SKM-1 treated with dmso at 0.1 percent for 144 hours (cell line): ENCODE results near the gene GSC2.

Experiments used
- DNase-seq: peaks from one replicate; lab custom pipeline; 2025; ENCODE audit not compliant: unreplicated experiment; lab: John Stamatoyannopoulos, UW

Gene GSC2

DNA sequence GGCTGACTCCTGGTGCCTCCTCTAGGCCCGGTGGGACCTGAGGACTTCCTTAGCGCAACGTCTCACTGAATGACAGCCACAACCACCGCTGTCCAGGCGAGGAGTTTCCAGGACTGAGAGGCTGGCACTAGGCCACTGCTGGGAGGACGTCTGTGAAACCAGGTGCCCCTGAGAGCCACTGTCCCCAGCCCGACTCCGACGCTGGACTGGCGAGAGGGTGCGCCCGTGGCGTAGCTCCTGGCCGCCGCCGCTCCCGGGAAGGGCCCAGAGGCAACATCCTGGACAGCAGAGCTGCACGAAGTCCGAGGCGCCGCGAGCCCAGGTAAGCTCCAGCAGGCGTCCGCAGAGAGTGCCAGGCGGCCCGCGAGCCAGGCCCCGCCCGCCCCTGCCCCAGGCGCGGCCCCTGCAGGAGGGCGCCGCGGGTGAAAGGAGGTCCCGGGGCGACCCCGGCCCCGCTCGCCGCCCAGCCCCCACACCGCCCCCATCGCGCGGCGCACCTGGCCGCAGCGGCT is 28.4 kb downstream of the GSC2 start:
- DNase-seq = no peak

DNA sequence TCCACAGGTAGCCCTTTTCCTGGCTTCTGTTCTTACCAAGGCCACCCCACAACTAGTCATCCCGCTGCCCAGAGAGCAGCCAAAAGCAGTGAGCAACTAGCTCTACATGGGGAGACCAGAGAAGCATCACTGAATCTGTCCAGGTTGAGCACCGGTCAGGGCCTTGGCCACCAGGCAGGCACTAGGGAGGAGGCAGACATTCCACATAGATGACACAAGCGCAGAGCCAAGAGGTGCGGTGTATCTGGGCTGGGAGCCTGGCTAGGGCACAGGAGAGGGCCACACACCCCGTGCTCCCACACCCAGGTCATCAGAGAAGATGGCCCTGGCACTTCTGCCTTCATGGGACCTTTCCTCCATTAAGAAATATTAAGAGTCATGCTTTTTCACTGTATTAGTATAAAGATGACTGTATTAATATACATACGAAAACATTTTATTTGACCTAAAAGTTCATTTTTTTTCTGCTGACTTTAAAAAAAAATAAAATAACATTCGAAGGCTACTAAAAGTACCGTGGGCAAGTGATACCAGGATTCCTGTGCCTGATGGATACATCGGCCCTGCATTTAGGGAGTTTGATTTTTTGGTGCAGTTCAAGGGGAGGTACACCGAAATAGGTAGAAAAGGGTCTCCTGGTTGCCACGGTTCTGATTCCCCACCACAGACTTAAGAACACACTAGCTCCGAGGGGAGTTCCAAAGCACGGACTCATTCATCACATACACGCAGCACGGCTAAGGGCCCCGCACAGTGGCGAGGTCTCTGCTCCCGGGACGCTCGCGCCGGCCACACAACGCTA is 29.1 kb downstream of the GSC2 start:
- no peak for DNase-seq

DNA sequence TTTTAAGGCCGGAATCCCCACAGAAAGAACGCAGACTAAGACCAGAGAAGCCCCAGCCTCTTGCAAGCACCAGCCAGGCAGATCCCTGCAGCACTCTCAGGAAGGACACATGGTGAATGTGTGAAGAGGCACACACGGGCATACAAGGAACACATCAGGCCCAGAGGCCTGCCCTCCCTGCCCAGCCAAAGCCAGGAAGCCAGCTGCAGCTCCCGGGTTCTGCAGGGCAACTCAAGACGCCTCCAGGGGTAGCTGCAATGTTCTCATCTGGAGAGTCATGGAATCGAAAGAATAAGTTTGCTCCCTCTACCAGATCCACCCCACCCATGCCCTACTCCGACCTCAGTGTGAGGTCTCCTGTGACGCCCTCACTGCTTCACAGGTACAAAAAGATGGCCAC is 30.1 kb downstream of the GSC2 start:
- no peak for DNase-seq

DNA sequence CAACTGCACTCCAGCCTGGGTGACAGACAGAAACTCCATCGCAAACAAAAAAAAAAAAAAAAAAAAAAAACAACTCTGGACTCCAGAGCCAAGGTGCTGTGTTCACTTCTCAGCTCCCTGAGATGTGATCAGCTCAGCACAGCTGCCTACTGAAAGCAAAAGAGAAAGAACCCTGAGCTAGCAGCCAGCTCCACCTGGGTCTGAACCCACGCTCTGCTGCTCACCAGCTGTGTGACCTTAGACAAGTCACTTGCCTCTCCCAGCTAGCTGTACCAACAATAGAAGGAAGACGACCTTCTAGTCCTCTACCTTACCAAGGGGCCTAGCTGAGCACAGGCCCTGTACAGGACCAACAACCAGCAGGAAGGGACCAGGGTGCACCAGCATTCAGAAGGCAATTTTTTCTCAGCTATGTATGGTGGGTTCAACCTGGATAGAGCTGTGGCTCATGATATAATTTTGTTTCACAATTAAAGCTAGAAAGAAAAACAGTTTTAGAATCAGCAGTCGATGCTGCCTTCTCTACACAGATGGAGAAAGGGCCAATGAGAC is 31.7 kb downstream of the GSC2 start:
- no peak for DNase-seq

DNA sequence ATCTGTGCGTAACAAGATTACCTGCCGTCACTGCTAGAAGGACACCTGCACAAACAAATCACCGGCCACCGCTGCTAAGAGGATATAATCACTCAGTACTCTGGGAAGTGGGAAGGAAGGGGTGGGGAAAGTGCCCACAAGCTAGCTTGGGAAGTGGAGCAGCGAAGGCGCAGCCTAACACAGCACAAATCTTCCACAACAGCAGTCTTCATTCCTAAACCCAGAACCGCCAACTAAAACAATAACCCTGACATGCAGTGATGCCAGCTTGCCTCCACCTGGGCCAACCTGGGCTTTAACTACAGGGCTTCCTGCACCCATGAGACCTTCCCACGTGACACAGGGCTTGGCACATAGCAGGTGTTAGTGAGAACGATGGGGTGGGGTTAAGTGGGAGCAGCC is 33.0 kb downstream of the GSC2 start:
- DNase-seq = no peak

DNA sequence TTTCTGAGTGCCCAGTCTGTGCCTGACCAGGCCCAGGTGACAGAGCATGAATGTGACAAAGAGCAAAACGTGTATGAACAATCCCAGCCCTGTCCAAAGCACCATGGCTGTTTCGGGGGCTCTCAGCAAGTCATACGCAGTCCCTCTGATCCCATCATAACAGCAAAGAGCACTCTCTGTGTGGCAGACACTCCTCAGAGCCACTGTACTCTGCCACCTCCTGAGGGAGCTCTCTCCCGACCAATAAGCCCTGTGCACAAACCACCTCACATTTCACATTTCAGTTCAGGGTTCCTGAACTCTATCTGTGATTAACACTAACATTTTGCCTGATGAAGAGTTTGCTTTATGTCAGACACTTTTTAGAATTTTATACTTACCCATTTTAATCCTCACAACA is 34.5 kb downstream of the GSC2 start:
- DNase-seq = no peak

DNA sequence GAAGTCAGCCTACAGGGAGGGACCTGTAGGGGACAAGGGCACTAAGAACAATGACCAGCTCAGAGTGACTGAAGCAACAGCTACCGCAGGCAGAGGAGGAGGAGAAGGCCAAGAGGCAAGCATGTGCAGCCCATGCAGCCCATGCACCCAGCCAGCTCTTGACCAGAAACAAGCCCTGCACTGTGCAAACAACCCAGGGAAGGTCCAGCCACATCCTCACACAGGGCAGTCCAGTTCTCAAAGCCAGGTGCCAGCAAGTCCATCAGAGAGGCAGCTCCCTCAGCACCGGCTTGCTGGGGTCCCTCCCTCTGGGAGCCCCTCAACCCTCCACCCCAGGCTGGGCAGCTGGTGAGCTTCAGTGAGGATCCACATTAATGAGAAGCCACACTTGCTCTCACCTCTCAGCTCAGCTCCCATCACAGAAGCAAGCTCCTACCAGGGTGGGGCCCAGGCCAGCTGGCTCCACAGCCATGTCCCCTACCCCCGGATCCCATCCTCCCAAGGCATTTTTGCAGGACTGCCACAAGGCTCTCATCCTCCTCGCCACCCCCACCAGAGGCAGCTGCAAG is 35.0 kb downstream of the GSC2 start:
- DNase-seq = no peak

DNA sequence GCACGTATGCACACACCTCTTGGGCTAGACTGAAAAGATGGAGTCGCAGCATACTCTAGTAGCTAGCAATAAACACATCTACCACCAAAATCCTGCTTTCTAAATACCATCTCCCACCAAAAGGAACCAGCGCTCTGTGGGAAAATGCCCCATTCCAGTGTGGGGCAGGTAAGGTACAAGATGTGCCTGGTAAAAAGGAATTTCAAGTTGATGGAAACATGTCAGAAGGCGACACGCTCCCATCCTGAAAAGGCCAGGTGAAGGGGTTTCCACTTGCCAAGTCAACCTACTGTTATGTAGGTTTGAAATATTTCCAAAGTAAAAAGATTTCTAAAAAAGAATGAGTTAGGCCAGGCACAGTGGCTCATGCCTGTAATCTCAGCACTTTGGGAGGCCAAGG is 36.7 kb downstream of the GSC2 start:
- no peak for DNase-seq

DNA sequence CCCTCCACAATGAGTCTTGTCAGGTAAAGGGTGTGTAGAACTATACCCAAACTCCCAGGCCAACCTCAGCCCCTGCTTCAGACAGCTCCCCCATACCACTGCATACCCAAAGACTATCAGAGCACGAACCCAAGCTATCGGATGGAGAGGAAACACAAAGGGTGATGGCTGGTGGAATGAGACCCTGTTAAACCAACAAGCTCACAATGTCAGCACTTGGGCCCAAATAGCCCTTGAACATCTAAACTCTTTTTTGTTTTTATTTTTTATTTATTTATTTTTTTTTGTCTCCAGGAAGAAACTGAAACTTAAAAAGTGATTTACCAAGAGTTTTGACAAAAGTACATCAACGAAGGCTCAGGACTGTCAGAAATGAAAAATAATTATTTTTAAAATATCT is 38.5 kb downstream of the GSC2 start:
- DNase-seq = no peak

DNA sequence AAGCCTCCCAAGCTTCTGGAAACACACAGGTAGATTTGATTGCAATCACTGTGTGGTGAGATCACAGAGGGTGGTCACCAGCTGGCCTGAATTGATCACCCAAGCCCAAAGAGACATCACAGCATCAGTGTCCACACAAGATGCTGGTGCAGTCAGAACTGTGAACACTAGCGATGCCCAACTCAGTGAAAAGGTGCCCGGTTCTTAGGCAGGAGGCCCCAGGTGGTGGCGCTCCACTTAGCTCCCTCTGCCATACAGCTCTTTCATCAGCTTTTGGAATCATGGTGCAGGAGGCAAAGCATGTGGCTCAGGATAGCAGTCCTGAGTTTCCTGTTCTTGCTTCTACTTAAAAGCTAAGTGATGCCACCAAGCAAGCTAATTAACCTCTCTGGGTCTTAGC is 39.0 kb downstream of the GSC2 start:
- DNase-seq = no peak

DNA sequence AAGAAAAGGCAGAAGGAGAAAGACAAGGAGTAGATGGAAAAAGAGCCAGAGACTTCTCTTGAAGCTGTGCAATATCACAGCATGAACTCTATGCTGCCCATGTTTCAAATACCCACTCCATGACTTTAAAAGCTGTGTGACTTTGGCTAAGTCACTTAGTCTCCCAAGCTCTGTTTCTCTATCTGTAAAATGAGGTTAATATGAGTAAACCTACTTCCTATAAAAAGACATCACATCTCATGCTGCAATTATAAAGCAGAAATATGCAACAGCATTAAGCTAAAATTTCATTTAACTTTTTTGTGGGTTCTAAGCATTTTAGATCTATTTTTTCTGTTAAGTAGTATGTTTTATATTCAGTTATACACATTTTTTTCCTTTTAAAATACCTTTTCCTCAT is 39.4 kb downstream of the GSC2 start:
- DNase-seq = no peak

DNA sequence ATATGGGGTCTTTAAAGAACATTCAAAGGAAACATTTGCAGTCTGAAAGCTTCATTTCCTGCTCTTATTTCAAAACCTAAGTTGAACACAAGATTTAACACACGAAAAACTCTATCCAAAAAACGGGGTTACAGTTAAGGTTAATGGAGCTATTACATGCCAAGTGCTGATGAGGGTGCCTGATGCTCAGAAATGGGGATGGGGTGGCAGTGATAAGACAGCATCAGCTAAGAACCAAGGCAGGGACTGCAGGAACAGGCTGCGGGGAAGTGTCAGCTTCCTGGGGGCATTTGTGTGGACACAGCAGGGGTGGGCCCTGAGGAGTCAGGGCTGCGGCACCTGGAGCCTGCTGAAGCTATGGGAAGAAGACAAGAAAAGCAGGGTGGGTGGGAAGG is 40.0 kb downstream of the GSC2 start:
- no peak for DNase-seq

DNA sequence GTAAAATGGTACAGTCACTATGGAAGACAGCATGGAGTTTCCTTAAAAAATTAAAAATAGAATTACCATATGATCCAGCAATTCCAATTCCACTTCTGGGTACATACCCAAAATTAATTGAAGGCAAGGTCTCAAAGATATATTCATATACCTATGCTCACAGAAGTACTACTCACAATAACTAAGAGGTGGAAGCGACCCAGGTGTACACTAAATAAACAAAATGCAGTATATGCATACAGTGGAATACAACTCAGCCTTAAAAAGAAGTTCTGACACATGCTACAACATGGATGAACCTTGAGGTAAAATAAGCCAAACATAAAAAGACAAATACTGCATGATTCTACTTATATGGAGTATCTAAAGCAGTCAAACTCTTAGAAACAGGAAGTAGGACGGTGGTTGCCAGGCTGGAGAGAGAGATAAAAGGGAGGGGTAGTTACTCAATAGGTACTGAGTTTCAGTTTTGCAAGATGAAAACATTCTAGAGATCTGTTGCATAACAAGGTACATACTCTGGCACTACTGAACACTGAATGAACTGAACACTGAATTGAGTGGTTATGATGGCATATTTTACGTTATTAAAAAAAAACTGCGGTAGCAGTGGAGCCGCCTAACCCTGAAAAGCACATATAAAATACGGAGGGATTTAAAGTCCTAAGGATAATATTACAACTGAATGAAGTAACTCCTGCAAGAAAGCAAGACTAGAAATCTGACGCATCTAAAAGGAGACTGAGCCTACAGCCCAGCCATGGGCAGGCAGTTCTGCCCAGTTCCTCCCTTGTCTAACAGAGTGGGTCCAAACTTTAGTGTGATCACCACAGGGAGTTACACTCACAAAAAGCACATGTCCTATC is 40.7 kb downstream of the GSC2 start:
- peak; percentile 99 for DNase-seq

DNA sequence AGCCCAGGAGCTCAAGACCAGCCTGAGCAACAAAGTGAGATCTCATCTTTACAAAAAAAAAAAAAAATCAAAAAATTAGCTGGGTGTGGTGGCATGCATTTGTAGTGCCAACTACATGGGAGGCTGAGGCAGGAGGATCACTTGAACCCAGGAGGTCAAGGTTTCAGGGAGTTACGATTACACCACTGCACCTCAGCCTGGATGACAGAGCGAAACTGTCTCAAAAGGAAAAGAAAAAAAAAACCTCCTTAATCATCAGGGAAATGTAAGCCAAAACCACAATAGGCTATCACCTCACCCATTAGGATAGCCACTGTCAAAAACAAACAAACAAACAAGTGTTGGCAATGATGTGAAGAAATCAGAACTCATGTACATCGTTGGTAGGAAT is 41.3 kb downstream of the GSC2 start:
- no peak for DNase-seq

DNA sequence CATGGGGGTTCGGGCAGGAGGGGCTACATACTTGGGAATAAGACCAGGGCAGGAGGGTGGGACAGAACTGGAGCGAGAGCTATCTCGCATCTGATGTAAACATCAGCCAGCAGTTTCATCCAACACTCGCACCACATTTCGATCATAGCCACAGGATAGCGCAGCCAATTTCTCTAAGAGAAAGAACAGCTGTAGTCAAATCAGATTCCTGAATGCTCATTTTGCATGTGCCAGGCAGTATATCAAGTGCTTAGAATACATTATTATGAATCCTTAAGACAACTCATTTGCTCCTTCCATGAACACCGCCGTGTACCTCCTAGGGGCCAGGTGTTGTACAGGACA is 42.4 kb downstream of the GSC2 start:
- no peak for DNase-seq

DNA sequence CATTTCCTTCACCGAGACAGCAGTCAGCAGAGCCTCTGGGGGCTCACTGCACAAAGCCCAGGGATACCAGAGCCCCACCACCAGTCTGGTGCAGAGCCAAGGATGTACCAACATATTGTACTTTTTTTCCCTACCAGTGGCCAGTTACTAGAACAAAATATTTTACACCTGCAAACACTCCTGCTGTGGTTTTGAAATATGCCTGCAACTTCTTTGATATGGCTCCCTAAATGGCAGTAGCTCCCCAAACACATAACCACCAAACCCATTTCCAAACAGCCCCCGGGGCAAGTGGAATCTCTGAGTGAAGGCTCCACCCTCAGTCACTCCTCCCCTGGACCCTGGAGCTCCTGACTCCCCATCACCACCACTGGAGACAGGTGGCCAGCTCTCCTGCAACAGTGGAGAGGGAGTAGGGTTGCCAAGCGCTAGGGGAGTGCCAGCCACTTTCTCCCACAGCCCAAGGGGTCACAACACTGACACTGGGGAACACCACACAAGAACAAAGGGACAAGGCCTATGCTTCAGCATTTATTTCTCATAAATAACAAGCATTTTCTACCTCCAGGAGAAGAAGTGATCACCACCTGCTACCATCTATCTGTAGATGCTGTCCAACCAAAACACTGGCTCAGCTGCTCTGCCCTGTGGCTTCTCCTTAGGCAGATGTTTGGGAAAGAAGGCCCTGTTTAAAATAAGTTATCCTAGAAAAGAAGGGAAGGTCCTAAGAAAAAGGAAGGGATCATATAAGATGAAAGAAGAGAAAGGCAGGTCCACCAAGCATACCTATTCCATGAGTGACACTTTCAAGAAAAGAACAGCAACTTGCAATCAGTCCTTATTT is 43.0 kb downstream of the GSC2 start:
- DNase-seq = no peak

DNA sequence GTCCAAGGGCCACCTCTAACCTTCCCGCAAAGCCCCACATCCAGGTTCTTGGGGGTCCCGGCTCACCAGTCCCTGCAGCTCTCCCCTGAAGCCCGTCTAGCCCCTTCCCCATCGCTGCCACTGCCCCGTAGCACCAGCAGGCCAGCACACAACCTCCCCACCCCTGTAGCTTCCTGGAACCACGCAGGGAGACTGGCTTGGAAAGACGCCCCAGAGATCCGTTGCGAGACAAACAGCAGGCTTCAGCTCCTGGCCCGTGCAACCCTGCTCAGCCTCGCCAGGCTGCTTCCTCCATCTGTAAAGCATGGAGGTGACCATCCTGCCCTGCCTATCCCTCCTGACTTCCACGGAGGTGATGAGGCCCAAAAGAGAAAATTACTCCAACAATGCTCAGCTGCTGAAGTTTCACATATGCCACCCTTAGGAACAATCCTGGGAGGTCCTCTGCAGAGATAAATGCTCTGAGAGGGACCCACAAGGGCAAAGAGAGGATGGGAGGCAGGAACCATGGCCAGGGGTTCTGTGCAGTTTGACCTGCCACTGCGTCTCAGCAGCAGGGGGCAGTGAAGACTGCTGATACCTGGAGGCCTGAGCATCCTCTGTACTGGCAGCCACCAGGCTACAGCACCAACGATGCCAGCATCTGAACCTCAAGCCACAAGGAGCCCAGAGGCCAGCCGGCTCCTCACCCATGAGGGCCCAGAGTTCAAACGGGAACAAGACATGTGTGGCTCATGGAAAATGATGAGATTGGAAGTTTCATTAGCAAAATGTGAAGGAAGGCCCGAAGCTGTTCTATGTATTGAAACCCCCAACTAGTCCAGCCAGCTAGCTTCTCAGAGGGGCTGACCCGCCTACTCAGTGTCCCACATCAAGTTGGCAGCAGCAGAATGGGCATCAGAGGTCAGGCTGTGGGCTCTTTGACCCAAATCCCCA is 44.0 kb downstream of the GSC2 start:
- no peak for DNase-seq

DNA sequence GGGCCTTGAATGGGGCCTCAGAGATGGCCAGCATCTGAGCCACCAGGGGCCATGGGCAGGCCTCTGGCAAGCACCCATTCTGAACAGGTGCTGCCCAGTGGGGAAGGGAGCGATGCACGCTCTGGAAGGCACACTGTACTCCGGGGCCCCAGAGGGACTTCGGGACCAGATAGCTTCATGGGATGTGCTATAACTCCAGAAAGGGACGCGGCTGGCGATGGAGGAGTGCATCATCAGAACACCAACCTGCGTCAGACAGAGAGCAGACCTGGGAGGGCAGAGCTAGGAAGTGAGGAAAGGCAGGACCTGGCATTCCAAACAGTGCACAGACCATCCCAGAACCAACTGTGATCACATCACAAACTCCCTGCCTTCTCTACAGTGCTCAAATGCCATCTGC is 44.6 kb downstream of the GSC2 start:
- no peak for DNase-seq

DNA sequence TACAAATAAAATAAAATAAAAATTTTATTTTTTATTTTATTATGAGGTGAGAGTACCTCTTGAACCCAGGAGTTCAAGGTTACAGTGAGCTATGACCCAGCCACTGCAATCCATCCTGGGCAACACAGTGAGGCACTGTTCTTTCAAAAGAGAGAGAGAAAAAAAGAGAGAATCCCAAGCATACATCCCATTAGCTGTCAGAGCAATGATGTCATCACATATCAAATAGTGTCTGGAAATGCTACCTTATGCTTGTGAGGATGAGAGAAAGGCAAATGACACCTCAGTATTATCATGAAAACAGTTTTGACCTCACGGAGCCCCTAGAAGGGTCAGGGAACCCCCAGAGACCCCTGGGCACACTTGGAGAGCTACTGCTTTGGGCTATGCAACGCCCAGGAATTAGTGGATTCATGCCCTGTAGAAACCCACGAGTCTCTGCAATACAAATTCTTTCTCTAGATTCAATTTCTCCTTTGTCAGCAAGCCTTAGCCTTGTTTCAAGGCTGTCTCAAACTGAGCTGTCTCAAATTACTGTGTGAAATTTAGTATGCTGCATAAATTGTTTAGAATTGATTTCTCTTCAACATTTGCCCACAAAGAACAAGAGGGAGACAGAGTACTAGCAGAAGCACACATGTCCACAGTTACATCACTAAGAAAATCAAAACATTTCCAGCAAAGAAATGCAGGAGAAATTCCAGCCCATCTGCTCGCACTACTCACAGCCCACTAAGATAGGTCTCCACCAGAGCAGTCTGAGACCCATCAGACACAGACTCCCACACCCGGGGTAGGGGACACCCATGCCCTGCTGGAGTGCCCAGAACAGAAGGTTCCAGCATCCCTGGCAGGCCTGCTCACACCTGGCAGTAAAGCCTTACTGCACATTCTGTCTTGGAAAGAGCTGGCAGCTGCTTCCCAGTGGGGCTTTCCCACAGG is 45.9 kb downstream of the GSC2 start:
- DNase-seq = no peak
